HepG2 (cell line): ENCODE measurements around the gene BCL2L11. TPM values are rescaled to one million over a fixed set of nuclear protein-coding genes. Genes with fewer than 3 reads are reported as not detected.

ENCODE experiments used
- ATAC-seq: fragments of 200-7000 bp; cut with Tn5 transposase; 3 replicates; pipeline ENCODE4 v1.9.1; 2020; ENCODE audit warnings: mild to moderate bottlenecking, moderate library complexity
- BruUV-seq: library from RNA; stranded (reverse); fragments of 400-500 nt; replicated peaks from 2 replicates; lab custom pipeline; 2021; lab: Mats Ljungman, UMichigan
- CTCF ChIA-PET: fragments of 300-600 bp; formaldehyde crosslinking; extraction: SDS; loops from one replicate; lab custom pipeline; 2021; ENCODE audit warnings: low total read pairs, inconsistent platforms, low intra/inter-chr PET ratio; lab: Yijun Ruan, JAX
- POLR2A ChIA-PET: fragments of 350-600 bp; sonication (Branson Sonifier 250); formaldehyde crosslinking; loops from one replicate; lab custom pipeline; 2020; ENCODE audit warnings: antibody characterized with exemption, inconsistent platforms; lab: Yijun Ruan, JAX
- DNase-seq: peaks from one replicate; pipeline ENCODE4 v3.0.0-alpha.2; 2015; ENCODE audit warnings: low spot score
- FAIRE-seq: peaks from 3 replicates; lab custom pipeline; 2011; peaks lifted over from hg19 to GRCh38; lab: Jason Lieb, UNC
- H2AFZ ChIP-seq: one replicate; pipeline ENCODE4 v1.6.1; 2011; ENCODE audit warnings: low read length, inconsistent platforms
- H3K27ac ChIP-seq: fragments of 300-600 bp; 3 replicates; pipeline ENCODE4 v1.8.0; 2011; ENCODE audit warnings: mixed run types, mild to moderate bottlenecking, mixed read lengths, low read length, inconsistent platforms; ENCODE audit not compliant: insufficient read depth; ENCODE audit errors: extremely low read length
- H3K27me3 ChIP-seq, 2 experiments: fragments of 200-600 bp in 1 of 2; 2 replicates in 1 of 2; 3 replicates in 1 of 2; pipeline versions ENCODE4 v1.6.0 to v1.8.0; 2011; ENCODE audit warnings: low read length in 2 of 2, mild to moderate bottlenecking in 2 of 2, moderate library complexity in 2 of 2, inconsistent platforms in 1 of 2; ENCODE audit not compliant: insufficient read depth in 2 of 2, control insufficient read depth in 1 of 2
- H3K36me3 ChIP-seq, 2 experiments: fragments of 200-600 bp in 1 of 2; replicated peaks in 1 of 2; 2 replicates in 1 of 2; 3 replicates in 1 of 2; pipeline versions ENCODE4 v1.5.1 to v1.8.0; 2011; ENCODE audit warnings: low read length in 2 of 2, inconsistent platforms in 1 of 2; ENCODE audit not compliant: insufficient read depth in 2 of 2, control insufficient read depth in 1 of 2
- H3K4me1 ChIP-seq: 2 replicates; pipeline ENCODE4 v1.5.1; 2012; ENCODE audit warnings: low read length, inconsistent platforms; ENCODE audit not compliant: insufficient read depth
- H3K4me2 ChIP-seq: 2 replicates; pipeline ENCODE4 v1.6.0; 2011; ENCODE audit warnings: low read depth, low read length, inconsistent platforms
- H3K4me3 ChIP-seq, 3 experiments: fragments of 200-600 bp in 1 of 3; sonication (generic), shearing (Covaris generic) in 1 of 3; replicated peaks in 1 of 3; 2 replicates each; pipeline ENCODE4 v1.5.1; 2011 to 2016; ENCODE audit warnings: low read length in 3 of 3, inconsistent platforms in 2 of 3, low read depth in 2 of 3, mild to moderate bottlenecking in 2 of 3, control low read depth in 1 of 3, mixed read lengths in 1 of 3; ENCODE audit not compliant: insufficient read depth in 1 of 3
- H3K79me2 ChIP-seq: one replicate; pipeline ENCODE4 v1.6.1; 2011; ENCODE audit warnings: low read length, inconsistent platforms; ENCODE audit not compliant: insufficient read depth
- H3K9ac ChIP-seq: 2 replicates; pipeline ENCODE4 v1.6.0; 2011; ENCODE audit warnings: mild to moderate bottlenecking, low read depth, low read length, inconsistent platforms; ENCODE audit not compliant: insufficient read depth
- H3K9me3 ChIP-seq: 2 replicates; pipeline ENCODE4 v1.5.1; 2012; ENCODE audit warnings: mild to moderate bottlenecking, low read length
- H4K20me1 ChIP-seq: 2 replicates; pipeline ENCODE4 v1.6.0; 2011; ENCODE audit warnings: inconsistent platforms, mild to moderate bottlenecking, low read length, moderate library complexity; ENCODE audit not compliant: insufficient read depth
- ARID3A ChIP-seq: IDR thresholded peaks from 2 replicates; pipeline ENCODE4 v1.6.1; 2012; ENCODE audit warnings: low read depth, low read length, improper control_type of control experiment
- EP300 ChIP-seq, 3 experiments: sonication (generic) in 1 of 3; formaldehyde crosslinking in 1 of 3; IDR thresholded peaks; 2 replicates each; pipeline versions ENCODE4 v1.5.1 to v1.6.1; 2011 to 2020; ENCODE audit warnings: low read depth in 2 of 3, low read length in 2 of 3, borderline replicate concordance in 1 of 3, improper control_type of control experiment in 1 of 3, mild to moderate bottlenecking in 1 of 3, missing genetic modification reagents in 1 of 3, moderate library complexity in 1 of 3
- FOXK1 ChIP-seq: sonication (generic); formaldehyde crosslinking; IDR thresholded peaks from 2 replicates; pipeline ENCODE4 v1.4.0; 2020; ENCODE audit warnings: low read depth, missing genetic modification reagents, borderline replicate concordance
- FOXK2 ChIP-seq: fragments of 450-650 bp; IDR thresholded peaks from 2 replicates; pipeline ENCODE4 v1.6.1; 2016
- KLF16 ChIP-seq, 2 experiments: sonication (generic) in 1 of 2; formaldehyde crosslinking in 1 of 2; IDR thresholded peaks; 2 replicates each; pipeline versions ENCODE4 v1.6.1 to v1.8.0; 2016 to 2023; ENCODE audit warnings: missing genetic modification reagents in 2 of 2, missing compliant biosample characterization in 1 of 2
- NR3C1 ChIP-seq: sonication (generic); formaldehyde crosslinking; IDR thresholded peaks from 2 replicates; pipeline ENCODE4 v1.4.0; 2020; ENCODE audit warnings: missing genetic modification reagents
- PTBP1 ChIP-seq: fragments of 200-400 bp; formaldehyde crosslinking; IDR thresholded peaks from 2 replicates; pipeline ENCODE4 v1.6.1; 2018; ENCODE audit warnings: low read length, low read depth; ENCODE audit not compliant: poor library complexity, severe bottlenecking
- RFX5 ChIP-seq: IDR thresholded peaks from 2 replicates; pipeline ENCODE4 v1.6.1; 2011; ENCODE audit warnings: low read depth, low read length, improper control_type of control experiment
- SMAD3 ChIP-seq: sonication (generic); formaldehyde crosslinking; IDR thresholded peaks from 2 replicates; pipeline ENCODE4 v1.4.0; 2020; ENCODE audit warnings: missing genetic modification reagents
- SYNCRIP ChIP-seq: fragments of 200-400 bp; formaldehyde crosslinking; IDR thresholded peaks from 2 replicates; pipeline ENCODE4 v1.6.1; 2018; ENCODE audit warnings: mild to moderate bottlenecking, low read depth, low read length; ENCODE audit not compliant: insufficient read depth
- ZKSCAN1 ChIP-seq: fragments of 150-350 bp; IDR thresholded peaks from 2 replicates; pipeline ENCODE4 v1.6.1; 2014; ENCODE audit warnings: low read length
- ZNF451 ChIP-seq: sonication (generic); formaldehyde crosslinking; IDR thresholded peaks from 2 replicates; pipeline ENCODE4 v1.5.0; 2020; ENCODE audit warnings: mild to moderate bottlenecking, missing genetic modification reagents
- ZNF589 ChIP-seq: sonication (generic); formaldehyde crosslinking; conservative IDR thresholded peaks from 2 replicates; pipeline ENCODE4 v1.8.0; 2022; ENCODE audit warnings: mild to moderate bottlenecking, moderate library complexity, missing genetic modification reagents
- WGBS: methylation state at CpG from one replicate; pipeline ENCODE4 v1.1.6; 2017; ENCODE audit warnings: low lambda C conversion rate; 5-methylcytosine and 5-hydroxymethylcytosine counted together
- in situ Hi-C: cut with HindIII; loops from 2 replicates; pipeline ENCODE4 v1.10.0; 2017; ENCODE audit warnings: low pct_unique_long_range_greater_than_20kb; ENCODE audit not compliant: extremely low pct_ligation_motif_present
- intact Hi-C: fragments of 100-400 bp; cut with micrococcal nuclease; formaldehyde crosslinking; loops from one replicate; pipeline ENCODE4 v1.10.0; 2022; ENCODE audit not compliant: unreplicated experiment
- polyA plus RNA-seq, 8 experiments: library from polyadenylated mRNA; depleted of rRNA in 3 of 8; stranded (reverse) in 7 of 8; unstranded in 1 of 8; fragments of >200 nt; fragmentation: Illumina TruSeq in 4 of 8; extraction: Trizol in 4 of 8; gene quantifications; 2 replicates each; pipeline versions ENCODE4 v1.2.1 to v1.2.3, GENCODE V29; 2011 to 2016; ENCODE audit warnings: low read depth in 4 of 8, missing spikeins in 1 of 8, mixed read lengths in 1 of 8; ENCODE audit not compliant: insufficient read depth in 1 of 8
- total RNA-seq, 5 experiments: library from RNA; depleted of rRNA; stranded (reverse); fragments of >200 nt; fragmentation: Illumina TruSeq; extraction: Trizol; gene quantifications; 2 replicates each; pipeline ENCODE4 v1.2.3, GENCODE V29; 2016; ENCODE audit warnings: low read depth in 1 of 5

Gene BCL2L11
- total and polyA plus RNA-seq, 2 of the 13 experiments (the other 11 are each of a cell fraction or from before 2014, with no cell fraction given) = 6.1 to 9.7 TPM

- no peak for TF ChIP-seq KLF16 (CRISPR knock-in tag; IDR thresholded peaks at IDR 0.05)
Observed at GRCh38 chr2:111168528-111169239, 48.0 kb downstream of the BCL2L11 start (continued).

- Histone ChIP-seq H3K4me3 (no peak overlapping the region), H3K79me2 (no peaks in the 10 kb centered on the region), H3K9ac (no peak overlapping the region), H3K4me1 (no peaks in the 10 kb centered on the region), H3K27ac (no peak overlapping the region), H4K20me1 (no peaks in the 10 kb centered on the region), H3K36me3 (peaks cover 7 to 29% of the 10 kb centered on the region in 2 experiments), H2AFZ (no peak overlapping the region), H3K4me2 (no peak overlapping the region), H3K27me3 (no peaks in the 10 kb centered on the region), H3K9me3 (no peaks in the 10 kb centered on the region)
- TF ChIP-seq SMAD3 (CRISPR knock-in tag) = no peak
- TF ChIP-seq ZNF589 = no peak
- TF ChIP-seq ARID3A = no peak
- no peak for TF ChIP-seq FOXK2
- no peak for TF ChIP-seq RFX5
- TF ChIP-seq SYNCRIP = no peak
- TF ChIP-seq NR3C1 (CRISPR knock-in tag) = no peak
- no peak for TF ChIP-seq PTBP1
- no peak for TF ChIP-seq ZKSCAN1
- TF ChIP-seq FOXK1 (CRISPR knock-in tag) = no peak
- no peak for TF ChIP-seq ZNF451 (CRISPR knock-in tag)
- no peak for TF ChIP-seq EP300 (IDR thresholded peaks at IDR 0.05; ENCODE audit: low read depth in 2 of 2, low read length in 2 of 2)
- no peak for TF ChIP-seq EP300 (CRISPR knock-in tag; IDR thresholded peaks at IDR 0.05; ENCODE audit: borderline replicate concordance)
- ChIA-PET CTCF (no interaction called here), POLR2A (interaction anchor here (1.2 to 2.2 kb wide), 2 partner anchors 14 to 48 kb away, joined by 4 to 6 read pairs; partner anchors contain the start of gene BCL2L11)
- DNase-seq (no peak), ATAC-seq (no peak; the same call in 2 of the 3 replicates), FAIRE-seq (no peak)
- in situ Hi-C loops (no loop called here), intact Hi-C loops (no loop called here)
- WGBS = 60% methylated on average over 2 of the region's 2 CpGs
- no TSS peak for BruUV-seq
Observed at GRCh38 chr2:111169268-111169667, 48.6 kb downstream of the BCL2L11 start.
